ENCODE data around the gene TCERG1L.
"Not testable (repeated sequence)": the region's sequence is repeated elsewhere in the genome, so short reads cannot be mapped to it uniquely, and the experiment has no call there.

Gene TCERG1L

DNA sequence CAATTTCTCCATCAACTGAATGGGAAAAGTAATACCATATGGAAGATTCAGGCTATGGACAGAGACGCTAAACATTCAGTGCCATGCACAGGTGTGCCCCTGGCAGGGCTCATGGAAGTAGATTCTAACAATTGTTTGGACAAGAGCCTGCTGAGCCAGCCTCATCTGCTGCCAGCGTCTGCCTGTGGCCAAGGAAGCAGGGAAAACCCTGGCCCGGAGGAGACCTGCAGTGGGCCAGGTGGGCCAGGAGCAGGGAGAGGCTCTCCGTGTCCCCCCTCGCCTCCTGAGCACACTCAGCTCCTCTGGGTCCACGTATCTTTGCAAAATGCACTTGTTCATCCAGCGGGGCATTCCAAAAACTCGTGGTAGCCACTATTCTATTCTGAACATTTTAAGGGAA is 130.1 kb downstream of the TCERG1L start:
- no peak for DNase-seq

DNA sequence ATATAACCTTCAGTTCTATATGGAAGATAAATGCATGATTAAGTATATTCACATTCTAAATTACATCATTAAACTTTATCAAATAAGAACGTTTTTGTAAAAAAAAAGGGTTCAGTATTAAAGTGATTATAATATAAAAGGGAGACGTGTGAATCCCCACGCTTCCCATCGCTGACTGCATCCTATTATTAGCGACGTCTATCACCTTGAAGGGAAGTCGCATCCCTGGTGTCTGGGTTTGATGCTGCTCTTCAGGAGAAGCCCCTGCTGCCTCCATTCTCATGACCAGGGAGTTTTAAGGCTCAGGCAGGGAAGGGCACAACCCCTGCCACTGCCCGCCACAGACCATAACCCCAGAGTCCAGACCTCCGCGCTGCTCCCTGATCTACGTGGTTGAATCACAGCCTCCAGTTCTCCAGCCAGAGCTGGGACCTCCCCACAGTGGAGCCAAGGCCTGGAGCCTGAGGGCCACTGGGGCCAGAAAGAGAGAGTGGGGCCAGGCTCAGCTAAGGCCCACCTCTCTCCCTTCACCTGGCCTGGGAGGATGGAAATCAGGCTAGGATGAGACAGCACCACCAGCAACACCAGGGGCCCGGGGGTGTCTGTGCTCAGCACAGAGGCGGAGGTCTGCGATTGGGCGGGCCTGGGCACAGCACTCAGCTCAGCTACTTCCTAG is 130.6 kb downstream of the TCERG1L start:
- no peak for DNase-seq

DNA sequence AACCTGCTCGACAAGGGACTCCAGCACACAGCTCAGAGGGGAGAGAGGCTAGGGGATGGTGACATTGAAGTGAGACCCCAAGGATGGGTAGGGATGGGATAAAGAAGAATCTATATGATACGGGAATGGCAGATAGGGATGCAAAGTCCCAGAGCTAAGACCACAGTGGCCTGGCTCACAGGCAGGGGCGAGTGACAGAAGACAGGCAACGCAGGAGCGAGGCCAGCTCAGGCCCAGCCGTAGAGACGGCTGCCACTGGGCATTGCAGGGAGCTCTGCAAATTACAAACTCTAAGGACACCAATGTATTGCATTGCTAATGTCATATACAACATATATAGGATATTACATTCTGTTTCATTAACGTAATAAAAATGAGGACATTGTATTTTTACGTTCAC is 131.4 kb downstream of the TCERG1L start:
- no peak for DNase-seq

DNA sequence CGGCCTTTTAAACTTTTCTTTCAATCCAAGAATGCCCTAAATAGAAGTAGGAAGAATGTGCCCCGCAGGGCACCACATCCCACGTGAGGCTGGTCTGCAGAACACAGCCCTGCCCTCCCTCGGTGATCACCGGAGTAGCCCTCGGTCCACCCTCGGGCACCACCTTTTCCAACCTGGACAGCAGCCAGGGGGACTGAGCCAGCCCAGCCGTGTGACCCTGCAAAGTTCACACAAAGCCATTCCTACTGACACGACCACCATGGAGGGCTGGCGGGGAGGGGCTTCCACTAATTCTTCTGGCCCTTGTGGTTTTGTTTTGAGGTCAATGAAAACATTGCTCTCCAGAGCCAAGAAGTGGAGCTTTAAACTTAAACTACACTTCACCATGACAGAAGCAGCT is 132.2 kb downstream of the TCERG1L start:
- no peak for DNase-seq

DNA sequence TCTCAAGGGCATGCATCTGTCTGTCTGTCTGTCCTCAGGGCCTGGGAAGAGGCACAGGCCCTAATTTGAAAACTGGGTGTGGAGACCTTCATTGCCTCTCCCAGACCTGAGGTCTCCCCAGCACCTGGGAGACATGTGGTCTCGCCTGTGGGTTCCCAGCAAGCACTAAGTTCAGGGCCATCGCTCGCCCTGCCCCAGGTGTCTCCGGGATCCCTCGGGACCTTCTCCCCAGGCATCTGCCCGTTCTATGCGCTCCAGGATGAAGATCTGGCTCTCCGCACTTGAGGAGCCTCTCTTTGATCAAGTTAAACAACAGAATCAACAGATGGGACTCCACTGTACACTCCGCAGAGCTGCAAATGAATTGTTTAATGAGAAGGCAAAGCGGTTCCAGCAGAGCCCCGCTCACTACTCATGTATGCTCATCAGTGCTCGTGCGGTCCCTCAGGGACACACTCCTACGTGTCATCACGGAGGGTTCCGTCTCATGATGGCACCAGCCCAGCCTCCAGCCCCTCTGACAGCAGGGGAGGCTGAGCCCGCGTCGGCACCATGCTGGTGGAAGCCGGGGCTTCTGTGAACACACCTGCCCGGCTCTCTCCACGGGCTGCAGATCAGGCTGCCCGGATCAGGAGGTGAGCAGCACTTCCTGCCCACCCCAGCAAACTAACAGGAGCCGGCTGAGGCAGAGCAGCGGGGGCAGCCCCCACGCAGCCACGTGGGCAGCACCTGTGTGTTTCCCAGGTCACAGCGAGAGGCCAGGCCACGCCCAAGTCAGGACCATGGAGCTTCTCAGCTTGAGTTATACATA is 132.8 kb downstream of the TCERG1L start:
- DNase-seq, result peak; percentile 47

DNA sequence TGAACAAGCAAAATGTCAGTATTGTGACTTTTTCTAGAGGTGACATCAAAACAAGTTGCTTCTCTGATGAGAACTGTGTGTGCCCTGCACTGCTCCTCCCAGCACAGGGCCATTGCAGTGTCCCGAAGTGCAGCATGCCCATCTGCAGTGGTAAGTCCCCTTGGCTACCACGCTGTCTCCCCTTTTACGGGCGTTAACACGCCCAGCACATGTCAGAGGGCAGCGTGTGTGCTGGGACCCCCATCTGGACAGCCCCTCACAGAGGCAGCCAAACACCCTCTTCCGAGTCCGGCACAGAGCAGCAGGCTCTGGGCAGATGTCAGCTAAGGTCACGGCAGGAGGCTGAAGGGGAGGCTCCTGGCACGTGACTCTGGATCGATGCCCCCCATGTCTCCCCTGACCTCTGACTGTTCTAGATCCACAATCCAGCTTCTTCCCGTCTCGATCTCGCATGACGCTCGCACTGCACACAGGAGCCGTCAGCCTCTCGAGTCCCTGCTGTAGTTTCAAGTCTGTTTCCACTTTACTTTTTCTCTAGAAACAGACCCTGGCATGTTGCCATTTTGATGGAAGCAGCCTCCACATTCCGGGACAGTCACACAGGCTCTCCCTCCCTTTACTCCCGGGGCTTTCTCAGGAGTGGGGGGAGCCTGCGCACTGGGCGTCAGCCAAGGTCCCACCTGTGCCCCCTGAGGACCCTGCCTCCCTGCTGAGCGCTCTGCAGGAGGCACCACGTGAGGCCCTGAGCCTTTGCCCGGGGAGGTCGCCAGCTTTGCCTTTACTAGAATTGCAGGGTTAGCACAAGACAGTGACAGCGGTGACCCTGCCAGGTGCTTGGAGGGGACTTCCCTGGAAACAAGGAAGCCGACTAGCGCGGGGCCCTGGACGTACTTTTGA is 133.8 kb downstream of the TCERG1L start:
- no peak for DNase-seq

DNA sequence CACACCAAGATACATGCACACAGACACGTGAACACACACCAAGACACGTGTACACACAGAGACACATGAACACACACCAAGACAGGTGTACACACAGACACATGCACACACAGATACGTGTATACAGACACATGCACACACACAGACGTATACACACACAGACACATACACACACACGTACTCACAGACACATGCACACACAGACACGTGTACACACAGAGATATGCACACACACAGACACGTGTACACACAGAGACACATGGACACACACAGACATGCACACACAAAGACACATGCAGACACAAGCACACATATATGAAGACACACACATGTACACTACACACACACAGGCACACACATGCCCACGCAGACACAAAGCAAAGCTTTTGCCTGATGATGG is 134.6 kb downstream of the TCERG1L start:
- no peak for DNase-seq

DNA sequence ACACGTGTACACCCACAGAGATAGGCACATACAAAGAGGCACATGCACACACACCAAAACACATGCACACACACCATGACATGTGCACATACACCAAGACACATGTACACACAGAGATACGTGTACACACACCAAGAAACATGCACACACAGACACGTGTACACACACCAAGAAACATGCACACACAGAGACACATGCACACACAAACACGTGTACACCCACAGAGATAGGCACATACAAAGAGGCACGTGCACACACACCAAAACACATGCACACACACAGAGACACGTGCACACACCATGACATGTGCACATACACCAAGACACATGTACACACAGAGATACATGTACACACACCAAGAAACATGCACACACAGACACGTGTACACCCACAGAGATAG is 135.2 kb downstream of the TCERG1L start:
- not testable (repeated sequence) for DNase-seq

DNA sequence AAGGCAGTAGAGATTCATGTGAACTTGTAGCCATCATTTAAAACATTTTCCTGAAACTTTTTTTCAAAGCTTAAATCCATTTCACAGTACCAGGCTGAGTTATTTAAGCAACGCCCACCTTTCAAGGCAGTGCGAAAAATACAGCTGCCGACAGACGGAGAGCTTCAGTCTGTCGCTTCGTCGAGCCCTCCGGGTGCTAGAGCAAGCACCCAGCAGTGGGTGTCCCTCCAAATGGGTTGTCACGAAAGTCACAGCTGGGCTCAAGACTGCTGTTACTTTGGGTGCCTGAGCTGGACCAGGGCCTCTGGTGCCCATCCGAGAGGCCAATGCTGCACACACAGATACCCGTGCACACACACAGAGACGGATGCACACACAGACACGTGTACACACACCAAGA is 135.6 kb downstream of the TCERG1L start:
- DNase-seq, result no peak

DNA sequence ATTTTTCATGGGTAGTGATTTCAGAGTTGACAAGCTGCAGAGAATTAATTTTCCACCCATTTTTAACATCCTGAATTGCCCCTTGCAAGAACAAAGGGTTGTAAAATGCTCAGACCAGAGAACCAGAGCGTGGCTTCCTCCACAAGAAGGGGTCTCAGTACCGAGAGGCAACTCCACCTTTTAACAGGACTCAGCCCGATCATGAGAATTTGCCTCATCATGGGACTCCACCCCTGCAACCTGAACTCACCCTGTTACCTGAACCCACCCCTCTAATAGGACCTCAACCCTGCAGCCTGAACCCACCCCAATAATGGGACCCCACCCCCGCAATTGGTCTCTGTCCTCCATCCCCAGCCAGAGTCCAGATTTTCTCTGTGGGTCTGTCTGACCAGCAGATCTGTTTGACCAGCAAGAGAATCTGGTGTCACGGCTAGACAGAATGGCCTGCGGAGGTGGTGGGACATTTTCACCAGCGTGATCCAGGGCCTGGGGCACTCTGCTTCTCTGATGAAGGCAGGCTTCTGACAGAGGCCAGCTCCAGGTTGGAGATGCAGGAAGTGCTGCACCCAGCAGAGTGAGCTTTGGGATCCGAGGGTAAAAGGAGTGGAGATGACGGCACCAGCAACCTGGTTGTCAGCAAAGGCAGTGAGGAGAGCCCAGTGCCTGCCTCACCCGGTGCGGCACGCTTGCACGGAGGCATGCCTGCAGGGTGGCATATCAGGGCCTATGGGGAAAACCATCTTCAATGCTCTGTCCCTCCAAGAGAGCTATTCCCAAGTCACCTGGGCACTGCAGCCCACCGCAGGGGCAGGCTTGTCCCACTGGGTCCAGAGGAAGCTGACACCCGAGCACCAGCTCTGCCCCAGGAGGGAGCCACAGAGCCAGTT is 136.6 kb downstream of the TCERG1L start:
- no peak for DNase-seq

DNA sequence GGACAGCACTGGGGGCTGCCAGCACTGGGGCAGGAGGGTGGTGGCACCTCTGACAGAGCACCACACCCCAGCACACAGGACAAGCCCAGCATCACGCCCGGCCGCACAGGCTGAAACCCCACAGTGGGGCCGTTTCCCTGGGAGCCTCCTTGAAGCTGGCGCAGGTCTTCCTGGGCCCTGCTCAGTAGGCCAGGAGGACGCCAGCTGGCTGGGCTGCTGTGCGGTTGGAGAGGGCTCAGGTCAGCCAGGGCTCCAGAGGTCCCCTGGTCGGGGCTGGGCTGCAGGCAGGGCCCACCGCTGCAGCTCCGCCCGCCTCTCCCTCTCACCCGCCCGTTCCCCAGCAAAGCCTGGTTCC is 137.3 kb downstream of the TCERG1L start:
- DNase-seq, result no peak

DNA sequence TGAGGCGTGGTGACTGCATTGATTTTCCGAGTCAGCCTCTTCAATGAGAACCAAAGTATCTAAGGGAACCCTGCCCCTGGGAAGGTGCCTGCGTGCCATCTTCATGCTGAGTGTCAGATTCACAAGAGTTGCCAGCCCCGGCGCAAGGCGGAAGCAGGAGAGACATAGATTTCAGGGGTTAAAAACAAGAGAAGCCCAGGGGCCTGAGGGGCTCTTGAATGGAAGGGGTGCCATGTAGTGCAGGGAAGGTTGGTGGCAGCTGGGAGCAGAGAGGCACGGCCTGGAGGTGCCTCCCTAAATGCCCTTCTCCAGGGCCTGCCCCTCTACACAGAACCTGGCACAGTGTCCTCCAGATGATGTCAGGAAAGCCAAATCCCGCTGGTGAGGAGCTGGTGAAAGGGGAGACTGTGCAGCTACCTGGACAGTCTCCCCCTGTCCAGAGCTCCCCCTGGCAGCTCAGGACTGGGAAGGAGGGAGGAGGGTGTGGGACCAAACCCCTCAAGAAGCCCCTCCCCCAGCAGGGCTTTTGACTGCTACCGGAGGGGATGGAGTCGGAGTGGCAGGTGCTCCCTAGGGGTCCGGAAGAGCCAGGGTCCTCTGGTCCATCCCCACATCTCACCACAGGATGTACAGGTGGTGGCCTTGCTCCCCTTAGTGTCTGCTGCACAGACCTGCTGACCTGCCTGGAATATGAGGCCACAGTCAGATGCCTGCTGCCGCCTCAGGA is 137.9 kb downstream of the TCERG1L start:
- no peak for DNase-seq

DNA sequence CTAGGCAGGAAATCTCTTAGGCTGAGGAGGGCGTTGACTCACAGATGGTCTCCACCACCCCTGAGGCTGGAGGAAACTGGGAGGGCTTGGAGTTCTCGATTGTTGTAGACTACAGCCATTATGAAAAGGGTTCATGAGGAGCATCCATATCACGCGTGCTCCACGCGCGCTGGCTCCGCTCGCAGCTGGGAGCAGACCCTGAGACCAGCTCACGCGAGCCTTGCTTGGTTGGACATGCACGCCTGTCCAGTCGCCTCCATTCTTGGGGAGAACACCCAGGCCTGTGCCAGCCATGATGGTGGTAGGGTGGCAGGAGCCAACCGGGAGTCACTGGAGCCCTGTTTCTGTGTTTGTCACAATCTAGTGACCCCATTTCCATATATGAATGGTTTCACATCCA is 139.1 kb downstream of the TCERG1L start:
- no peak for DNase-seq

DNA sequence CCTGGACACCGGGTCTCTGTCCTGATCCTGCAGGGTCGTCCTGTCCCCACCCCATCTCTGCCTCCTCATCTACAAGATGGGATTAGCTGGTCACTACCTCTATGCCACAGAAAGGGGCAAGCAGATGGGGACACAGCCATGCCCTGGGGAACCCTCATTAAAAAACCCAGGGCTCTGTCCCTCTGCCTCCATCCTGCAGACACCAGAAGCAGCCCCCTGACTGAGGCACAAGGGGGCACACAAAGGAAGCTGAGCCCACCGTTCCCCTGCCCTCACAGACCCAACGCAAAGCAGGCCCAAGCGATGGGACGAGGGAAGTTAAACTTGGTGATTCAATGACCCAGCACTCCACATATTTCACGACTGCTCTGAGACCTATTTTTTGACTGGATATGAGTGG is 142.4 kb downstream of the TCERG1L start:
- DNase-seq, result no peak

DNA sequence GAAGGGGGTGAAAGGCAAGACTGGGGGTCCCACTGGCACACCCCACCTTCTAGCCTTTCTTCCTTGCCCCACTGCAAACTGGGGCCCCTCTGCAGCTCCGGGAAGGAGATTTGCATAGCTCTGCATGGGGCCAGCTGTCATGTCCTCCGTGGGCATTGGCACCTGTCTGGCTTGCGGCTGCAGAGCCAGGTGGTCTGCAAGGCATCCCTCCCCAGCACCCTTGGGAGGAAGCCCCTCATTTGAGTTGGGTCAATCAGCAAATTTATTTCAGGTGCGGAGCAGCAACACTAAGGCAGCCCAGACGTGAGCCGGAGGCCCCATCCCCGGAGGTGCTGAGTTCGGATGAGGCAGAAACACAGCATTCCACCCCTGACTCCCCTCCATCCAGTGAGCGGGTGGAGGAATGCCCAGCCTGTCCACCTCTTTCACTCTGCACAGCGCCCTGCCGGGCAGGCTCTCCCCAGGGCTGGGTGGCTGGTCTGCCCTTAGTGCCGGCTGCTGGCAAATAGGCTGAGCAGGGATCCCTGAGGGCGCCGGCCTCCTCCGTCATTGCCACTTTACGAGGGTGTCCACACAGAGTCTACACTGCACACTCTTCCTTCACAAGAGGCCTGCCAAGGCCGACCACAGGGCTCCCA is 143.2 kb downstream of the TCERG1L start:
- no peak for DNase-seq

DNA sequence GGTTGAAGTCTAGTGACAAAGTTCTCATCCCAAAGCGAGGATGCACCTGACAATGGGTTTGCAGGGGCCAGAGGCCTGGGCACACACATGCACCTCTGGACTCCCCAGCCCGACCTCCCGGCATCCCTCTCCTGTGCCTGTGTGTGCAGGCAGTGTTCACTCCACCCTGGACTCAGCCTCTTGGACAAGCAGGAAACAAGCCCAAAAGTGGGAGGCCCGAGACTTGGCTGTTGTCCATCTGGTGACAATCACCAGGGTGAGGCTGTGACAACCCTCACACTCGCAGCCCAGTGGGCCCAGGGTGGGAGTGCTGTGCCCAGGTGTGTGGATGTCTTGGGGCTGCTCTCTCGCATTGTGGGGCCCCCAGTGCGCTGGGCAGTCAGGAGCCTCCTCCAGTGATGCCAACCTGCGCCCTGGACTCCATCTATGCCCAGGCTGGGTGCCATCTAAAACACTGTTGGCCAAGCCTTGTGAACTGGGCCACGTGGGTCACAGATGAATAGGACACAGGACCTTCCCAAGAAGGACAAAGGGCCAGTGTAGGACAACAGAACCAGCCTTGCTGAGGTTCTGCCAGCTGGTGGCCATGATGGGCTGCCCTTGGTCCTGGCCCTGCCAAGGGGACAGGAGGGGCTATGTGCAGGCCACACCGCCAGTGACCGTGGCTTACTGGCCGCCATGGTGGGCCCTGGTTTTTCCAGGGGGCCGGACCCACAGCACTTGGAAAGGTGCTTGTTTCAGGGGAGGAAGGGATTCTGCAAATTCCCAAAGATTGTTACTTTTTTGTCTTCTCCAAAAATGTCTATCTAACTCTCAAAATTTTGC is 144.3 kb downstream of the TCERG1L start:
- DNase-seq, result no peak

DNA sequence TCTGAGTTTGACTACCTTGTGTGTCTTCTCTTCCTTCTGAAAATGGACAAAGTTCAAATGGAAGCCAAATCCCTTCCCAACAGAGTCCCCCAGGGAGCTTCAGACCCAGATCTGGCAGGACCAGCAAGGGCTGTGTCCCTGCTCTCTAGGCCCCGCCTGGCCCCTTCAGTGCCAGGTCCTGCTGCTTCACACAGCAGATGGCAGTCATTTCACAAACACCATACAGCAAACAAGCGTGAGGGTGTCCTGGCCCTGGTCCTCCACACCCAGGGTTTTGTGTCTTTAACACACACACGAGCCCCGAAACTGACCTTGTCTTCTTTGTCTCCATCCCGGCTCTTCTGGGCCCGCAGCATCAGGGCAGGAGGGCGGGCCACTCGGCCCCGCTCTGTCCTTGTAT is 145.0 kb downstream of the TCERG1L start:
- no peak for DNase-seq

DNA sequence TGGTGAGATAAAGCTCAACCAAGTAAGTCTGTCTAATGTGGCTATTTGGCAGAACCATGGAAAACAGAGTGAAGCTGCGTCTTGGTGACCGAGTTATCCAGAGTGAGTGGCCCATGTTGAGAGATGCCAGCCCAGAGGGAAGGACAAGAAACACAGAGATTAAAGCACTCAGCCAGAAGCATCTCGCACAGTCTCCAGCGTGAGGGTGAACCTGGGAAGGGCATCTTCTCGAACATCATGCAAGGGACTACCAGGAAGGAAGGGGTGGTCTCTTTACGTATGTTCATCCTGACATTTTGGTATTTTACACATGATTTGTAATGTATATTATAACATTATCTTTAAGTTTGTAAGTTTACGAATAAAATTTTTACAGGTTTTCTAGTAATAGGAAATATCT is 146.4 kb downstream of the TCERG1L start:
- no peak for DNase-seq

DNA sequence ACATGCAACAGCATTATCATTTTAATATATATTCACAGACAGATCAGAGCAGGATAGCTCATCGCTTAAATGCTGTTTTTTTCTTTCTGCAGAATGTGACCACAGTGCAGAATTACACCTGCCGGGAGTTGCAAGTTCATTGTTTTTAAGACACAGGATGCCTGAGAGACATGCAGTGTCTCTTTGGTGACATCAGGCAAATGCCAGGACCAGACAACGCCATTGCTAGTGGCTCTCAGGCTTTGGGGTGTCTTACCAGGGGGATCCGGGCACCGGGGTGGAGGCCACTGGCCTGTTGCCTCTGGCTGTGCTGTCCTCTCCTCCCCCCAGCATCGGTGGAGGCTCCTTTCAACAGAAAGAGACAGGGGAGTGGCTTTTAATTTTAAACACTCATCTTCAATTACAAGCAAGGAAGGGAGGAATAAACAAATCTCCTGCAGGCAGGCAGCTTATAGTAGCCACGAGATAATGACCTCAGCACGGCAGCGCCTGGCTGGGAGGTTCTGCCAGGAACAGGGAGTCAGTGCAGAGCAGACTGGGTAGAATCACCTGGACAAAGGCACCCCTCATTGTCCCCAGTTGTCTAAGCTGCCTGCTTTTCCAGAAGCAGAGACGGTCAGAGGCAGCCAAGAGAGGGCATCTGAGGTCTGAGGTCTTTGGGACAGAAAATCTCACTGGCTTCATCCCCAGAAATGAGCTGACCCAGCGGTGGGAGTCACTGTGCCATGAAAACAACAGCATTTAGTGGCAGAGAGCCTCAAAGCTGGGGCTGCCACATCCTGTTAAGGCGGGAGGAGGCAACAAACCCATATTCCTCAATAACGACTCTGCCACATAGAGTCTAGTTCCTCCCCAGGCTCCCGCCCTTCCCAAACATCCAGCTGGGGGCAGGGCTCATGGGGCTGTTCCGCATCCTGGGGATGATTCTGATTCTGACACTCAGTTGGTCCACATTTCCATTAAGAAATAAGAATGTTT is 148.4 kb downstream of the TCERG1L start:
- no peak for DNase-seq
